Measurements from ENCODE around the gene MCM3AP.
A peak's percentile ranks its signal among the peaks of the same experiment; 100 is the strongest.

MCM3AP gene

GRCh38 chr21:46285206-46285661, at the start of gene MCM3AP:
Gene MCM3AP, minus strand, starts transcription at chr21:46285611. Its CDS starts 325 bp downstream, at chr21:46285286.
- no peak for DNase-seq (ENCODE audit: low read depth in 1 of 2, low spot score in 1 of 2)

GRCh38 chr21:46334351-46335140, 49.1 kb upstream of the MCM3AP start:
- no peak for DNase-seq (ENCODE audit: low read depth in 1 of 2, low spot score in 1 of 2)

GRCh38 chr21:46329796-46330195, 44.4 kb upstream of the MCM3AP start:
- no peak for DNase-seq (ENCODE audit: low read depth in 1 of 2, low spot score in 1 of 2)

- DNase-seq (ENCODE audit: low read depth in 1 of 2, low spot score in 1 of 2): no peak
These were observed 42.7 kb upstream of the MCM3AP start for GRCh38 chr21:46328151-46328550.

- no peak for DNase-seq (ENCODE audit: low read depth in 1 of 2, low spot score in 1 of 2)
These were observed 42.3 kb upstream of the MCM3AP start for GRCh38 chr21:46327711-46328110.

GRCh38 chr21:46326110-46326703, 40.8 kb upstream of the MCM3AP start:
- no peak for DNase-seq (ENCODE audit: low read depth in 1 of 2, low spot score in 1 of 2)

- DNase-seq (ENCODE audit: low read depth in 1 of 2, low spot score in 1 of 2): peak in 1 of 2 donors; percentile 17
These were observed 39.9 kb upstream of the MCM3AP start for GRCh38 chr21:46325073-46325912.

GRCh38 chr21:46324390-46325072, 39.1 kb upstream of the MCM3AP start:
- DNase-seq (ENCODE audit: low read depth in 1 of 2, low spot score in 1 of 2): peak; percentile 82 to 85

- peak; percentile 93 to 98 for DNase-seq (ENCODE audit: low read depth in 1 of 2, low spot score in 1 of 2)
These were observed 38.4 kb upstream of the MCM3AP start, which contains the start of the genes C21orf58 and PCNT for GRCh38 chr21:46323710-46324389. Gene C21orf58, minus strand, starts transcription at chr21:46323870. Its CDS starts 1,132 bp downstream, at chr21:46322738. Gene PCNT, plus strand, starts transcription at chr21:46324156. Its CDS starts 73 bp downstream, at chr21:46324229.

GRCh38 chr21:46323227-46323709, 37.9 kb upstream of the MCM3AP start:
- DNase-seq (ENCODE audit: low read depth in 1 of 2, low spot score in 1 of 2): no peak

GRCh38 chr21:46322351-46323226, 37.2 kb upstream of the MCM3AP start:
- DNase-seq (ENCODE audit: low read depth in 1 of 2, low spot score in 1 of 2): no peak

GRCh38 chr21:46320331-46320801, 35.0 kb upstream of the MCM3AP start:
- DNase-seq (ENCODE audit: low read depth in 1 of 2, low spot score in 1 of 2): no peak

- no peak for DNase-seq (ENCODE audit: low read depth in 1 of 2, low spot score in 1 of 2)
These were observed 33.8 kb upstream of the MCM3AP start for GRCh38 chr21:46319186-46319585.

GRCh38 chr21:46318464-46318845, 33.0 kb upstream of the MCM3AP start:
- no peak for DNase-seq (ENCODE audit: low read depth in 1 of 2, low spot score in 1 of 2)

GRCh38 chr21:46317710-46318463, 32.5 kb upstream of the MCM3AP start:
- DNase-seq (ENCODE audit: low read depth in 1 of 2, low spot score in 1 of 2): no peak

- DNase-seq (ENCODE audit: low read depth in 1 of 2, low spot score in 1 of 2): no peak
These were observed 31.4 kb upstream of the MCM3AP start for GRCh38 chr21:46316708-46317324.

GRCh38 chr21:46314441-46315020, 29.1 kb upstream of the MCM3AP start:
- DNase-seq (ENCODE audit: low read depth in 1 of 2, low spot score in 1 of 2): no peak

All from activated T-helper 1 cell treated with anti-CD3 and anti-CD28 coated beads, Interleukin-2, amount 50 U/mL, for 16 hours (primary cell).